Suppressor macrophage treated with lipopolysaccharide for 1 hour (primary cell): ENCODE results near the gene STING1.

ENCODE experiments used
- DNase-seq, 3 donors: peaks; one replicate each; pipeline ENCODE4 v3.0.0-alpha.2; 2020 to 2022

STING1 gene

DNA sequence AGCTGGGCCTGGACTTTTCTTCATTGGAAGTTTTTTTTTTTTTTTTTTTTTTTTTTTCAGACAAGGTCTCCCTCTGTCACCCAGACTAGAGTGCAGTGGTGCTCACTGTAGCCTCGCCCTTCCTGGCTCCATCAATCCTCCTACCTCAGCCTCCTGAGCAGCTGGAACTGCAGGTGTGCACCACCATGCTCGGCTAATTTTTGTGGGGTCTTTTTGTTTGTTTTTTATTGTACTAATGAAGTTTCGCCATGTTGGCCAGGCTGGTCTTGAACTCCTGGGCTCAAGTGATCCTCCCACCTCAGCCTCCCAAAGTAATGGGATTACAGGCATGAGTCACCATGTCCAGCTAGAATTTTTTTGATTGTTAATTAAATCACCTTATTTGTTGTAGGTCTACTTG, 46.9 kb downstream of the STING1 start:
- DNase-seq = no peak

DNA sequence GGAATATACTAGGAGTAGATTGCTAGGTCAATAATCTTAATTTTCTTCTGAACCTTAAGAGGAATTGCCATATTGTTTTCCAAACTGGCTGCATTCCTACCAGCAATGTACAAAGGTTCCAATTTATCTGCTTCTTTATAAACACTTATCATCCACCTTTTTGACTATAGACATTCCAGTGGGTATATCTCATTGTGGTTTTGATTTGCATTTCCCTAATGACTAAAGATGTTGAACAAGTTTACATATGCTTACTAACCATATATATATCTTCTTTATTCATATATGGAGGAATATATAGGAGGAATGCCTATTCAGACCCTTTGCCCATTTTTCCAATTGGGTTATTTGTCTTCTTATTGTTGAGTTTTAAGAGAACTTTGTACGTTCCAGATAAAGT, 50.9 kb downstream of the STING1 start:
- no peak for DNase-seq

DNA sequence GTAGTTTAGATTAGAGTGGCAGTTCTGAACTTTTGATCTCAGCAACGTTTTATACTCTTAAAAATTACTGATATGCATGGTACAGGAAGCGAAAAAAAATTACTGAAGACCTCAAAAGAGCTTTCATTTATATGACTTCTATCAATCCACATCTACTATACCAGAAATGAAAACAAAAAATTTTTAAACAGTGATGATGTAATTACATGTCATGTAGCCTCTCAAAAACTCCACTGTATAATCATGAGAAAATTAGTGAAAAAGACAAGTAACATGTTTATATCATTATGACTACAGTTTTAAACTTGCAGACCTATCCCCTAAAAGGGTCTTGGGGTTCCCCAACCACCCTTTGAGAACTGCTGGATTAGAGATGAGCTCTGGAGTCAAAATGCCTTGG, 52.5 kb downstream of the STING1 start:
- no peak for DNase-seq

DNA sequence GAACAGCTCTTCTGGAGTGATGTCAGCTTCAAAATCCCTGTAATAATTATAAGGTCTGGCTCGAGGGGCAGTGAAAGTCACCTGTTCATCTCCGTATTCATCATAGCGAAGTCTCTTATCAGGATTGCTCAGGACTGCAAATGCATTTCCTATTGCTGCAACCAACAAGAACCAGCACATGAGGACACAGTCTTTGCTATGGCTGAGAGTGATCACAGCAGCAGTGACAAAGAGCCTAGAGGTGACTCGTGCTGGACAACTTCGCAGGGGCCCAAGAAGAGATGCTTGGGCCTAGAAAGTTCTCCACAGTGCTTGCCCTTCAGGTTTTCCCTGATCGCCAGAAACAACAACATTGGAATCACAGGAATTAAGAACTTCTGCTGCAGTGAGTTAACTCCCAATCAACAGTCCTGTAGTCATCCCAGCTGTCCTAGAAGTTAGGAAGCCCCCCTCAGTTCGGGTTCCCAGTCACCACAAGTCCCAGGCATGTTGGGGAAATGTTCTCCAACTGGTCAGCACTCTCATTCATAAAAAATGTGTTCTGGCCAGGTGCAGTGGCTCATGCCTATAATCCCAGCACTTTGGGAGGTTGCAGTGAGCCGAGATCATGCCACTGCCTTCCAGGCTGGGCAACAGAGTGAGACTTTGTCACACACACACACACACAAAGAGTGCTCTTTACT, 56.2 kb downstream of the STING1 start:
- DNase-seq = no peak
